SU-DHL-6 (cell line): ENCODE data around the gene SLC6A17.

ENCODE experiments used
- H2AFZ ChIP-seq: fragments of 200-600 bp; sonication (generic); 2 replicates; pipeline ENCODE4 v1.6.1; 2014; ENCODE audit warnings: low read depth, mild to moderate bottlenecking, moderate library complexity, mixed read lengths, antibody characterized with exemption, low read length; ENCODE audit not compliant: severe bottlenecking
- H3F3A ChIP-seq: fragments of 200-600 bp; shearing (Covaris generic); 2 replicates; pipeline ENCODE4 v1.6.0; 2016; ENCODE audit warnings: antibody characterized with exemption, mild to moderate bottlenecking; ENCODE audit not compliant: insufficient read depth
- H3K27ac ChIP-seq: fragments of 200-600 bp; sonication (generic); 2 replicates; pipeline ENCODE4 v1.5.1; 2016; ENCODE audit warnings: low read depth, mild to moderate bottlenecking, low read length, moderate library complexity, mixed read lengths
- H3K27me3 ChIP-seq: fragments of 200-600 bp; sonication (generic), shearing (Covaris generic); 2 replicates; pipeline ENCODE4 v1.6.0; 2014; ENCODE audit warnings: mild to moderate bottlenecking, low read length
- H3K36me3 ChIP-seq: fragments of 200-600 bp; sonication (generic); 2 replicates; pipeline ENCODE4 v1.6.1; 2014; ENCODE audit warnings: mild to moderate bottlenecking, low read length, mixed read lengths
- H3K4me2 ChIP-seq: fragments of 300-600, 200-600 bp; shearing (Covaris generic), sonication (generic); 2 replicates; pipeline ENCODE4 v1.6.0; 2014; ENCODE audit warnings: low read length, low read depth, mild to moderate bottlenecking; ENCODE audit not compliant: poor library complexity, severe bottlenecking
- H3K4me3 ChIP-seq: fragments of 200-600 bp; sonication (generic); 2 replicates; pipeline ENCODE4 v1.5.1; 2014; ENCODE audit warnings: antibody characterized with exemption, low read length, mild to moderate bottlenecking, mixed read lengths; ENCODE audit not compliant: insufficient read depth, poor library complexity, severe bottlenecking
- H3K79me2 ChIP-seq: fragments of 200-600 bp; sonication (generic); 2 replicates; pipeline ENCODE4 v1.6.1; 2014; ENCODE audit warnings: mild to moderate bottlenecking, low read length, moderate library complexity; ENCODE audit not compliant: insufficient read depth
- H3K9ac ChIP-seq: fragments of 200-600 bp; sonication (generic); 2 replicates; pipeline ENCODE4 v1.7.0; 2014; ENCODE audit warnings: mild to moderate bottlenecking, low read length
- H3K9me2 ChIP-seq: fragments of 200-600 bp; sonication (generic); replicated peaks from 2 replicates; pipeline ENCODE4 v1.6.1; 2014; ENCODE audit warnings: low read length; ENCODE audit not compliant: insufficient read depth
- H3K9me3 ChIP-seq: fragments of 200-600 bp; sonication (generic); 2 replicates; pipeline ENCODE4 v1.6.1; 2014; ENCODE audit warnings: low read length, mixed read lengths; ENCODE audit not compliant: insufficient read depth
- H4K20me1 ChIP-seq: fragments of 200-600 bp; sonication (generic); 2 replicates; pipeline ENCODE4 v1.6.1; 2014; ENCODE audit warnings: low read depth, mild to moderate bottlenecking, antibody characterized with exemption, low read length, moderate library complexity, mixed read lengths
- CTCF ChIP-seq: fragments of 200-600 bp; sonication (generic); IDR thresholded peaks from one replicate; pipeline ENCODE4 v1.5.1; 2017; ENCODE audit warnings: antibody characterized with exemption, mild to moderate bottlenecking, low read length, moderate library complexity; ENCODE audit not compliant: insufficient read depth, poor library complexity, severe bottlenecking
- EZH2phosphoT487 ChIP-seq: fragments of 200-600 bp; sonication (generic), shearing (Covaris generic); conservative IDR thresholded peaks from 2 replicates; pipeline ENCODE4 v1.6.1; 2018; ENCODE audit warnings: mild to moderate bottlenecking, antibody characterized with exemption, low read length, moderate library complexity, mixed read lengths

The SLC6A17 gene

GRCh38 chr1:110161849-110162248 lies 11.6 kb downstream of the SLC6A17 start:
- no peak overlapping the region for H3K4me2 ChIP-seq
- H2AFZ ChIP-seq = no peak overlapping the region
- H3K27ac ChIP-seq = no peak overlapping the region
- no peaks in the 10 kb centered on the region for H3K9me2 ChIP-seq
- no peaks in the 10 kb centered on the region for H4K20me1 ChIP-seq
- H3K9me3 ChIP-seq = no peaks in the 10 kb centered on the region
- no peak for TF ChIP-seq CTCF
- no peak for TF ChIP-seq EZH2phosphoT487
- no peak overlapping the region for H3K4me3 ChIP-seq
- no peaks in the 10 kb centered on the region for H3K27me3 ChIP-seq
- H3F3A ChIP-seq = no peaks in the 10 kb centered on the region
- H3K9ac ChIP-seq = no peak overlapping the region
- no peaks in the 10 kb centered on the region for H3K79me2 ChIP-seq
- no peaks in the 10 kb centered on the region for H3K36me3 ChIP-seq

- no peak overlapping the region for H3K9ac ChIP-seq
- no peaks in the 10 kb centered on the region for H3K9me3 ChIP-seq
- no peak overlapping the region for H3K27ac ChIP-seq
- H3K9me2 ChIP-seq = no peaks in the 10 kb centered on the region
- H3K79me2 ChIP-seq = no peaks in the 10 kb centered on the region
- H2AFZ ChIP-seq = no peak overlapping the region
- no peak for TF ChIP-seq EZH2phosphoT487
- no peaks in the 10 kb centered on the region for H3F3A ChIP-seq
- H3K4me3 ChIP-seq = no peak overlapping the region
- H4K20me1 ChIP-seq = no peaks in the 10 kb centered on the region
- H3K27me3 ChIP-seq = no peaks in the 10 kb centered on the region
- H3K4me2 ChIP-seq = no peak overlapping the region
- no peaks in the 10 kb centered on the region for H3K36me3 ChIP-seq
Observed at GRCh38 chr1:110163591-110163990, 13.3 kb downstream of the SLC6A17 start.

- Histone ChIP-seq H3F3A (no peaks in the 10 kb centered on the region), H3K36me3 (no peaks in the 10 kb centered on the region), H4K20me1 (no peaks in the 10 kb centered on the region), H2AFZ (no peak overlapping the region), H3K27me3 (no peaks in the 10 kb centered on the region), H3K4me3 (no peak overlapping the region), H3K9me2 (no peaks in the 10 kb centered on the region), H3K79me2 (no peaks in the 10 kb centered on the region), H3K27ac (no peak overlapping the region), H3K4me2 (no peak overlapping the region), H3K9ac (no peak overlapping the region), H3K9me3 (no peaks in the 10 kb centered on the region)
- no peak for TF ChIP-seq CTCF
- TF ChIP-seq EZH2phosphoT487 = no peak
Observed at GRCh38 chr1:110164725-110165350, 14.5 kb downstream of the SLC6A17 start.

- no peak overlapping the region for H3K4me2 ChIP-seq
- TF ChIP-seq EZH2phosphoT487 (no peak), CTCF (no peak)
- no peak overlapping the region for H3K4me3 ChIP-seq
- H2AFZ ChIP-seq = no peak overlapping the region
- no peaks in the 10 kb centered on the region for H4K20me1 ChIP-seq
- H3K9me2 ChIP-seq = no peaks in the 10 kb centered on the region
- no peak overlapping the region for H3K27ac ChIP-seq
- no peaks in the 10 kb centered on the region for H3F3A ChIP-seq
- H3K27me3 ChIP-seq = no peaks in the 10 kb centered on the region
- no peaks in the 10 kb centered on the region for H3K36me3 ChIP-seq
- H3K9me3 ChIP-seq = no peaks in the 10 kb centered on the region
- no peak overlapping the region for H3K9ac ChIP-seq
- H3K79me2 ChIP-seq = no peaks in the 10 kb centered on the region
Observed at GRCh38 chr1:110165761-110166231, 15.5 kb downstream of the SLC6A17 start.
